ENCODE results near the gene NEK3. TPM values are rescaled to one million over a fixed set of nuclear protein-coding genes. Genes with fewer than 3 reads are reported as not detected.

NEK3 gene, protein sequence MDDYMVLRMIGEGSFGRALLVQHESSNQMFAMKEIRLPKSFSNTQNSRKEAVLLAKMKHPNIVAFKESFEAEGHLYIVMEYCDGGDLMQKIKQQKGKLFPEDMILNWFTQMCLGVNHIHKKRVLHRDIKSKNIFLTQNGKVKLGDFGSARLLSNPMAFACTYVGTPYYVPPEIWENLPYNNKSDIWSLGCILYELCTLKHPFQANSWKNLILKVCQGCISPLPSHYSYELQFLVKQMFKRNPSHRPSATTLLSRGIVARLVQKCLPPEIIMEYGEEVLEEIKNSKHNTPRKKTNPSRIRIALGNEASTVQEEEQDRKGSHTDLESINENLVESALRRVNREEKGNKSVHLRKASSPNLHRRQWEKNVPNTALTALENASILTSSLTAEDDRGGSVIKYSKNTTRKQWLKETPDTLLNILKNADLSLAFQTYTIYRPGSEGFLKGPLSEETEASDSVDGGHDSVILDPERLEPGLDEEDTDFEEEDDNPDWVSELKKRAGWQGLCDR
- total RNA-seq (2022; extraction: Qiagen RNA extraction; ENCODE audit: low read depth) = 6.7 to 9.5 TPM (median 8.3 TPM) in 5 replicates

DNA sequence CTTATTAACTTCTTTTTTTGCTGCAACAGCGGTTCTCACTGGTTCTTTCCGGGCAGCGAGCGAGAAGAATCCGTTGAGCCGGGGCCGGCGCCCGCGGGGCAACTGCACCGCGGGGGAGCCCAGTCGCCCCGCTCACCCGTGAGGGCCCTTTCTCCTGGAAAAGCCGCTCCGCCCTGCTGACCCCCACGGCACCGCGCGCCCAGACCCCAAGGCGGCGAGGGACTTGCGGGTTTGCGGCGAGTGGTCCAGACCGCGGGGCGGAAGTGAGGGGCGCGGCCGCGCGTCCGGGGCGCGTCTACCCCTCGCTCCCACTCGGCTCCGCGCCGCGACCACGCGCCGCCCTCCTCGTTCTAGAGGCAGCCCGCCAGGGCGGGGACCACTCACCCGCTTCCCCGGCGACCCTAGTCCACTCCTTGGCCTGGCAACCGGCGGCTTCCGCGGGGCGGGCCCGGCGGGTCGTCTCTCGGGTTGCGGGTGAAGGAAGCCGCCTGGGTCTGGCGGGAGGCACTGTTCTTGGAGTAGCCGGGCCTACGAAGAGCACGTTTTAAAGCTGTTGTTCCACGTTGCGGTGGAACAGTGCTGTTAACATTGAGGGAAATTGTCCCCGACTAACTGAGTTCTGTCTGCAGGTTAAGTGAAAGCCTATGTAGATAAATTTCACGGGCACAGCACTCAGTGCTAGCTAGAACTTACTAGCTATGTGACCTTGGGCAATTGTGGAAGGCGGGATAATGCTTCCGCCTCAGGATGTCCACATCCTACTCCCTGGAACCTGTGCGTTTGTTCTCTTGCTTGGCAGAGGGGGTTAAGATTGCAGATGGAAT lies at the start of gene NEK3:
Gene NEK3, minus strand, starts transcription at position 439 of the 824 bp plus-strand sequence. CDS start 3,406 bp downstream, outside the sequence.

DNA sequence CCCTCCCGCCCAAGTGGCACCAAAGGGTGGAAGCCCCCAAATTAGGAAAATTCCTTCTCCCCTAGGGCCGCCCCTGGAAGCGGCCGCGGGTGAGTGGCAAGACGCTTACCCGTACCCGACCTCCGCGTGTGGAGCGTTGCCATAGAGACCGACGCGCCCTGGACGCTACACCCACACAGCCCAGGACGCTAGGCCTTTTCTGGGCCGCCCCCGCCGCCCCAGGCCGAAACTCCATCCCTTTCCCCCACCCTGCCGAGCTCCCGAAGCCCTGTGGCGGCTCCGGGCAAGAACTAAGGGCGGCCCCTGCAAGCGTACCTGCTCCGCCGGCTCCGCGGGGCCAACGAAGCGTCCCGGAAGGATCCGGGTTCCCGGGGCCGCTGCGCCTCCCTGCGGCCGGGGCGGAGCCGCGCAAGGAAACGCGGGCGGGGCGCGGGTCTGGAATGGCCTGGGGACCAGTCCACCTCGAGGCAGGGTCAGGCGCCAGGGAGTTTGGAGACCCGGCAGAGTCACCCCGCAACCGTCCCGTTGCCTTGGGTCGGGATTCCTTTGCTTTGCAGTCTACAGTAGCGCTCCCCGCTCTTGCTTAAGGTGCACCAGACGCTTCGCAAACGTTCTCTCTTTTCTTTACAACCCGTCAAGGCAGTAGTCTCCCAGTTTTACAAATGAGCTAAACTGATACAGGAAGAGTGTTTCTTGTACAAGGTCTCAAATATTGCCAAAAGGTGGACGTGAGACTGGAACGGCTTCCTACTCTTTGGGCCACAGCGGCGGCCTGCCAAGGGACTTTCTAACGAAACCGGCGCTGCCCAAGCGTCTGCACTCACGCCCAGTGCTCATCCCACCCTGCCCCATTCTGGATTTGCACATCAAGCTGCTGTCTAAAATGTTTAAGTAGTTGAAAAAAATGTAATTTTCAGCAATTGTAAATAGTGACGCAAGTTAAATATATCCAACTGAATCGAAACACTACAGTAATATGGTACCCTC lies 30.4 kb downstream of the NEK3 start, which contains the start of gene NEK5:
Gene NEK5, minus strand, starts transcription at position 360 of the 987 bp plus-strand sequence. CDS start 1,591 bp downstream, outside the sequence.

Other genes starting within 250 kb of the NEK3 start
- gene ATP7B, start 148.1 kb downstream of the NEK3 start, total RNA-seq (2022; extraction: Qiagen RNA extraction; ENCODE audit: low read depth) = 1.9 to 3.1 TPM (median 2.7 TPM) in 5 replicates
- gene ALG11, start 147.2 kb downstream of the NEK3 start, total RNA-seq (2022; extraction: Qiagen RNA extraction; ENCODE audit: low read depth) = 5.7 to 10.2 TPM (median 8.2 TPM) in 5 replicates
- gene UTP14C, start 134.9 kb downstream of the NEK3 start, total RNA-seq (2022; extraction: Qiagen RNA extraction; ENCODE audit: low read depth) = 5.5 to 7.8 TPM (median 6.8 TPM) in 5 replicates
- gene NEK5, start 30.5 kb downstream of the NEK3 start, total RNA-seq (2022; extraction: Qiagen RNA extraction; ENCODE audit: low read depth) = 0.07 to 0.16 TPM (median 0.09 TPM) in 5 replicates
- gene THSD1, start 246.6 kb upstream of the NEK3 start, total RNA-seq (2022; extraction: Qiagen RNA extraction; ENCODE audit: low read depth) = 6.2 to 6.9 TPM (median 6.7 TPM) in 5 replicates

Data from A549 treated with GW870086 at 1 μM for 4 hours (cell line).